IPS DF 4.7 (cell line): ENCODE data around the gene MKX.
"Not testable (repeated sequence)": the region's sequence is repeated elsewhere in the genome, so short reads cannot be mapped to it uniquely, and the experiment has no call there.

ENCODE experiments used
- DNase-seq: peaks from one replicate; pipeline ENCODE4 v3.0.0-alpha.2; 2013; ENCODE audit warnings: low spot score; ENCODE audit errors: extremely low read depth

MKX gene

GRCh38 chr10:27695088-27695487 is 50.5 kb downstream of the MKX start:
- DNase-seq: no peak

- no peak for DNase-seq
These were observed 53.0 kb downstream of the MKX start for GRCh38 chr10:27692663-27693062.

GRCh38 chr10:27688991-27689390 is 56.6 kb downstream of the MKX start:
- no peak for DNase-seq

- DNase-seq: no peak
These were observed 57.3 kb downstream of the MKX start for GRCh38 chr10:27688276-27688675.

- no peak for DNase-seq
These were observed 57.9 kb downstream of the MKX start for GRCh38 chr10:27687743-27688142.

- DNase-seq: no peak
These were observed 58.3 kb downstream of the MKX start for GRCh38 chr10:27687326-27687725.

GRCh38 chr10:27685681-27686080 is 59.9 kb downstream of the MKX start:
- no peak for DNase-seq

- no peak for DNase-seq
These were observed 62.4 kb downstream of the MKX start for GRCh38 chr10:27683226-27683625.

GRCh38 chr10:27681795-27682194 is 63.8 kb downstream of the MKX start:
- not testable (repeated sequence) for DNase-seq

- DNase-seq: no peak
These were observed 64.7 kb downstream of the MKX start for GRCh38 chr10:27680691-27681605.

- DNase-seq: no peak
These were observed 65.5 kb downstream of the MKX start for GRCh38 chr10:27680006-27680557.

- DNase-seq: no peak
These were observed 66.2 kb downstream of the MKX start for GRCh38 chr10:27679369-27679912.

- DNase-seq: no peak
These were observed 67.5 kb downstream of the MKX start for GRCh38 chr10:27678166-27678565.

- no peak for DNase-seq
These were observed 72.6 kb downstream of the MKX start for GRCh38 chr10:27673065-27673464.

GRCh38 chr10:27671821-27672220 is 73.8 kb downstream of the MKX start:
- DNase-seq: no peak

- no peak for DNase-seq
These were observed 81.2 kb downstream of the MKX start for GRCh38 chr10:27664461-27664860.

GRCh38 chr10:27663621-27664020 is 82.0 kb downstream of the MKX start:
- no peak for DNase-seq

- no peak for DNase-seq
These were observed 83.9 kb downstream of the MKX start for GRCh38 chr10:27661514-27662286.

GRCh38 chr10:27660711-27661110 is 84.9 kb downstream of the MKX start:
- DNase-seq: no peak

GRCh38 chr10:27660268-27660667 is 85.4 kb downstream of the MKX start:
- no peak for DNase-seq

- DNase-seq: no peak
These were observed 85.8 kb downstream of the MKX start for GRCh38 chr10:27659786-27660185.

GRCh38 chr10:27658788-27659187 is 86.8 kb downstream of the MKX start:
- no peak for DNase-seq
